ENCODE data around the gene ADCY9.

DNA sequence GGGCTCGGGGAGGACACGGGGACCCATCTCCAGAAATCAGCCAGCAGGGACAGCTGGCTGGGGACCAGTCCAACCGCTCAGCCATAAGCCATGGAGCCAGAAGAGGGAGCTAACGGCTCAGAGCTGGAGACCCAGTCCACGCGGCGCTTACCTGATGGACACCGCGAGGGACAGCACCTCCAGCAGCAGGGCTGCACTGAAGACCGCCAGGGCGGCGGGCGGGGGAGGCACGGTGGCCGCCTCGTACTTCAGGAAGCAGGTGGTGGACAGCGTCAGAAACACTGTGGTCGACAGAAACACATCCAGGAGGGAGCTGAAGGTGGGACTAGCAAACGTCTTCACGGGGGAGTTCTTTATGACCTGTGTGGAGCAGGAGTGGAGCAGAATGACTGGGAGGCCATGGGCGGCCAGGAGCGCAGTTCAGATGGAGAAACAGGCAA is 133.1 kb downstream of the ADCY9 start:
- TF ChIP-seq CTCF (IDR thresholded peaks at IDR 0.05; ENCODE audit: insufficient read depth, low read length): peak; percentile 75
- no peak for TF ChIP-seq GABPA (IDR thresholded peaks at IDR 0.05; ENCODE audit: low read depth)
- TF ChIP-seq POLR2AphosphoS5 (IDR thresholded peaks at IDR 0.05; ENCODE audit: low read depth): no peak
